Measurements from ENCODE around the gene LIPM.

DNA sequence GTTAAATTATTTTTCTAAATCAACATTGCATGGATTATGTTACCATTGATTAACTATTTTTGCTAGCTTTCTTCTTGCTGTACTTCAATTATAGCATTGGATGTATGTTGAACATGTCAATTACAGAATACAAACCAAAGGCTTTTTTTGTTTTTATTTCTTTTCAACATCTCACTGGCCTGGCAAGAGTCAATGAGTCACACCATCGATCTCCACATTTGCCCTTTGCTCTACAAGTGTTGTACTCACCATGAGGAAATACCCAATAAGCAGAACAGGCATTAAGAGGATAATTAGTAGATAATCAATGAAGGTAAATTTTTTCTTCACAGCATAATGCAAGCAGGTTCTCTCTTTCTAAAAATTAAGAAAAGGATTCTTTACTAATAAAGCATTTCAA lies 25.8 kb downstream of the LIPM start:
- TF ChIP-seq, protein P1, sequence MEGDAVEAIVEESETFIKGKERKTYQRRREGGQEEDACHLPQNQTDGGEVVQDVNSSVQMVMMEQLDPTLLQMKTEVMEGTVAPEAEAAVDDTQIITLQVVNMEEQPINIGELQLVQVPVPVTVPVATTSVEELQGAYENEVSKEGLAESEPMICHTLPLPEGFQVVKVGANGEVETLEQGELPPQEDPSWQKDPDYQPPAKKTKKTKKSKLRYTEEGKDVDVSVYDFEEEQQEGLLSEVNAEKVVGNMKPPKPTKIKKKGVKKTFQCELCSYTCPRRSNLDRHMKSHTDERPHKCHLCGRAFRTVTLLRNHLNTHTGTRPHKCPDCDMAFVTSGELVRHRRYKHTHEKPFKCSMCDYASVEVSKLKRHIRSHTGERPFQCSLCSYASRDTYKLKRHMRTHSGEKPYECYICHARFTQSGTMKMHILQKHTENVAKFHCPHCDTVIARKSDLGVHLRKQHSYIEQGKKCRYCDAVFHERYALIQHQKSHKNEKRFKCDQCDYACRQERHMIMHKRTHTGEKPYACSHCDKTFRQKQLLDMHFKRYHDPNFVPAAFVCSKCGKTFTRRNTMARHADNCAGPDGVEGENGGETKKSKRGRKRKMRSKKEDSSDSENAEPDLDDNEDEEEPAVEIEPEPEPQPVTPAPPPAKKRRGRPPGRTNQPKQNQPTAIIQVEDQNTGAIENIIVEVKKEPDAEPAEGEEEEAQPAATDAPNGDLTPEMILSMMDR (IDR thresholded peaks at IDR 0.05): no peak
- no peak for TF ChIP-seq POLR2AphosphoS5 (IDR thresholded peaks at IDR 0.05)

Data from sigmoid colon (tissue), 4 donors.